Measurements from ENCODE around the gene TMEM200A. TPM values are rescaled to one million over a fixed set of nuclear protein-coding genes. Genes with fewer than 3 reads are reported as not detected.

The TMEM200A gene
- total and polyA plus RNA-seq, 4 donors, result 3.5 to 8.9 (median 6.4) TPM

GRCh38 chr6:130425537-130425936 is 59.7 kb downstream of the TMEM200A start:
- Histone ChIP-seq H3K4me1 (ENCODE audit: control insufficient read depth in 1 of 2, insufficient read depth in 2 of 2, low read length in 2 of 2) (no peaks in the 10 kb centered on the region), H3K27ac (ENCODE audit: low read depth in 1 of 2, low read length in 2 of 2) (no peak overlapping the region), H3K9me3 (ENCODE audit: control insufficient read depth, low read length) (no peaks in the 10 kb centered on the region), H3K4me3 (ENCODE audit: low read length in 2 of 2) (no peak overlapping the region), H3K27me3 (ENCODE audit: control insufficient read depth in 1 of 2, insufficient read depth in 2 of 2, low read length in 1 of 2) (no peaks in the 10 kb centered on the region), H3K36me3 (ENCODE audit: control insufficient read depth in 1 of 2, insufficient read depth in 2 of 2, low read length in 1 of 2) (no peaks in the 10 kb centered on the region)
- ATAC-seq (ENCODE audit: low FRiP score) (no peak), DNase-seq (no peak)
- intact Hi-C loops (cut with DNase I), result no loop called here
- 69 to 79% methylated on average over 1 of the region's 1 CpG for WGBS, 2 donors

- H3K36me3 ChIP-seq (ENCODE audit: control insufficient read depth in 1 of 2, insufficient read depth in 2 of 2, low read length in 1 of 2), result no peaks in the 10 kb centered on the region
- ATAC-seq (ENCODE audit: low FRiP score) (no peak), DNase-seq (no peak)
- H3K4me1 ChIP-seq (ENCODE audit: control insufficient read depth in 1 of 2, insufficient read depth in 2 of 2, low read length in 2 of 2), result no peaks in the 10 kb centered on the region
- intact Hi-C loops (cut with DNase I), result no loop called here
- no peak overlapping the region for H3K27ac ChIP-seq (ENCODE audit: low read depth in 1 of 2, low read length in 2 of 2)
- no peaks in the 10 kb centered on the region for H3K27me3 ChIP-seq (ENCODE audit: control insufficient read depth in 1 of 2, insufficient read depth in 2 of 2, low read length in 1 of 2)
- WGBS, 2 donors, result 80 to 82% methylated on average over 7 of the region's 7 CpGs
- H3K4me3 ChIP-seq (ENCODE audit: low read length in 2 of 2), result no peak overlapping the region
- H3K9me3 ChIP-seq (ENCODE audit: control insufficient read depth, low read length), result no peaks in the 10 kb centered on the region
Measured at GRCh38 chr6:130426066-130426721, 60.4 kb downstream of the TMEM200A start.

- no peaks in the 10 kb centered on the region for H3K9me3 ChIP-seq (ENCODE audit: control insufficient read depth, low read length)
- DNase-seq (no peak), ATAC-seq (ENCODE audit: low FRiP score) (no peak)
- no peaks in the 10 kb centered on the region for H3K4me1 ChIP-seq (ENCODE audit: control insufficient read depth in 1 of 2, insufficient read depth in 2 of 2, low read length in 2 of 2)
- H3K27me3 ChIP-seq (ENCODE audit: control insufficient read depth in 1 of 2, insufficient read depth in 2 of 2, low read length in 1 of 2), result no peaks in the 10 kb centered on the region
- H3K4me3 ChIP-seq (ENCODE audit: low read length in 2 of 2), result no peak overlapping the region
- 70 to 82% methylated on average over 4 of the region's 4 CpGs for WGBS, 2 donors
- no peak overlapping the region for H3K27ac ChIP-seq (ENCODE audit: low read depth in 1 of 2, low read length in 2 of 2)
- no peaks in the 10 kb centered on the region for H3K36me3 ChIP-seq (ENCODE audit: control insufficient read depth in 1 of 2, insufficient read depth in 2 of 2, low read length in 1 of 2)
- intact Hi-C loops (cut with DNase I), result no loop called here
Measured at GRCh38 chr6:130431346-130431852, 65.6 kb downstream of the TMEM200A start.

- Histone ChIP-seq H3K9me3 (ENCODE audit: control insufficient read depth, low read length) (no peaks in the 10 kb centered on the region), H3K4me1 (ENCODE audit: control insufficient read depth in 1 of 2, insufficient read depth in 2 of 2, low read length in 2 of 2) (no peaks in the 10 kb centered on the region), H3K27me3 (ENCODE audit: control insufficient read depth in 1 of 2, insufficient read depth in 2 of 2, low read length in 1 of 2) (no peaks in the 10 kb centered on the region), H3K36me3 (ENCODE audit: control insufficient read depth in 1 of 2, insufficient read depth in 2 of 2, low read length in 1 of 2) (no peaks in the 10 kb centered on the region), H3K4me3 (ENCODE audit: low read length in 2 of 2) (no peak overlapping the region), H3K27ac (ENCODE audit: low read depth in 1 of 2, low read length in 2 of 2) (no peak overlapping the region)
- no peak for DNase-seq
- ATAC-seq (ENCODE audit: low FRiP score), result no peak
- intact Hi-C loops (cut with DNase I), result no loop called here
- WGBS, 2 donors, result 89 to 92% methylated on average over 4 of the region's 4 CpGs
Measured at GRCh38 chr6:130432838-130433237, 67.0 kb downstream of the TMEM200A start.

- no peaks in the 10 kb centered on the region for H3K27me3 ChIP-seq (ENCODE audit: control insufficient read depth in 1 of 2, insufficient read depth in 2 of 2, low read length in 1 of 2)
- 69 to 72% methylated on average over 3 of the region's 3 CpGs for WGBS, 2 donors
Measured at GRCh38 chr6:130434174-130434873, 68.5 kb downstream of the TMEM200A start.

GRCh38 chr6:130435181-130435580 is 69.4 kb downstream of the TMEM200A start:
- DNase-seq, result no peak
- no peak for ATAC-seq (ENCODE audit: low FRiP score)
- Histone ChIP-seq H3K9me3 (ENCODE audit: control insufficient read depth, low read length) (no peaks in the 10 kb centered on the region), H3K4me3 (ENCODE audit: low read length in 2 of 2) (no peak overlapping the region), H3K4me1 (ENCODE audit: control insufficient read depth in 1 of 2, insufficient read depth in 2 of 2, low read length in 2 of 2) (no peaks in the 10 kb centered on the region), H3K27me3 (ENCODE audit: control insufficient read depth in 1 of 2, insufficient read depth in 2 of 2, low read length in 1 of 2) (no peaks in the 10 kb centered on the region), H3K27ac (ENCODE audit: low read depth in 1 of 2, low read length in 2 of 2) (no peak overlapping the region), H3K36me3 (ENCODE audit: control insufficient read depth in 1 of 2, insufficient read depth in 2 of 2, low read length in 1 of 2) (no peaks in the 10 kb centered on the region)
- WGBS, 2 donors, result 94 to 95% methylated on average over 4 of the region's 4 CpGs
- intact Hi-C loops (cut with DNase I), result no loop called here

More at GRCh38 chr6:130434174-130434873, 68.5 kb downstream of the TMEM200A start:
- intact Hi-C loops (cut with DNase I), result no loop called here
- H3K36me3 ChIP-seq (ENCODE audit: control insufficient read depth in 1 of 2, insufficient read depth in 2 of 2, low read length in 1 of 2), result no peaks in the 10 kb centered on the region
- H3K4me3 ChIP-seq (ENCODE audit: low read length in 2 of 2), result no peak overlapping the region
- ATAC-seq (ENCODE audit: low FRiP score) (peak; percentile 15), DNase-seq (no peak)
- no peaks in the 10 kb centered on the region for H3K4me1 ChIP-seq (ENCODE audit: control insufficient read depth in 1 of 2, insufficient read depth in 2 of 2, low read length in 2 of 2)
- no peaks in the 10 kb centered on the region for H3K9me3 ChIP-seq (ENCODE audit: control insufficient read depth, low read length)
- H3K27ac ChIP-seq (ENCODE audit: low read depth in 1 of 2, low read length in 2 of 2), result no peak overlapping the region

- H3K27ac ChIP-seq (ENCODE audit: low read depth in 1 of 2, low read length in 2 of 2), result no peak overlapping the region
- H3K4me1 ChIP-seq (ENCODE audit: control insufficient read depth in 1 of 2, insufficient read depth in 2 of 2, low read length in 2 of 2), result no peaks in the 10 kb centered on the region
- H3K9me3 ChIP-seq (ENCODE audit: control insufficient read depth, low read length), result no peaks in the 10 kb centered on the region
- H3K27me3 ChIP-seq (ENCODE audit: control insufficient read depth in 1 of 2, insufficient read depth in 2 of 2, low read length in 1 of 2), result no peaks in the 10 kb centered on the region
- H3K36me3 ChIP-seq (ENCODE audit: control insufficient read depth in 1 of 2, insufficient read depth in 2 of 2, low read length in 1 of 2), result no peaks in the 10 kb centered on the region
- ATAC-seq (ENCODE audit: low FRiP score) (no peak), DNase-seq (no peak)
- no peak overlapping the region for H3K4me3 ChIP-seq (ENCODE audit: low read length in 2 of 2)
- intact Hi-C loops (cut with DNase I), result no loop called here
- 0 to 1% methylated on average over 1 of the region's 1 CpG for WGBS, 2 donors
Measured at GRCh38 chr6:130437961-130438360, 72.1 kb downstream of the TMEM200A start.

GRCh38 chr6:130447374-130447773 is 81.6 kb downstream of the TMEM200A start:
- Histone ChIP-seq H3K27me3 (ENCODE audit: control insufficient read depth in 1 of 2, insufficient read depth in 2 of 2, low read length in 1 of 2) (no peaks in the 10 kb centered on the region), H3K4me3 (ENCODE audit: low read length in 2 of 2) (no peak overlapping the region), H3K4me1 (ENCODE audit: control insufficient read depth in 1 of 2, insufficient read depth in 2 of 2, low read length in 2 of 2) (no peaks in the 10 kb centered on the region), H3K9me3 (ENCODE audit: control insufficient read depth, low read length) (no peaks in the 10 kb centered on the region), H3K36me3 (ENCODE audit: control insufficient read depth in 1 of 2, insufficient read depth in 2 of 2, low read length in 1 of 2) (no peaks in the 10 kb centered on the region), H3K27ac (ENCODE audit: low read depth in 1 of 2, low read length in 2 of 2) (no peak overlapping the region)
- intact Hi-C loops (cut with DNase I), result no loop called here
- no peak for ATAC-seq (ENCODE audit: low FRiP score)
- DNase-seq, result no peak

GRCh38 chr6:130452336-130452735 is 86.5 kb downstream of the TMEM200A start:
- Histone ChIP-seq H3K4me3 (ENCODE audit: low read length in 2 of 2) (no peak overlapping the region), H3K4me1 (ENCODE audit: control insufficient read depth in 1 of 2, insufficient read depth in 2 of 2, low read length in 2 of 2) (no peaks in the 10 kb centered on the region), H3K27me3 (ENCODE audit: control insufficient read depth in 1 of 2, insufficient read depth in 2 of 2, low read length in 1 of 2) (no peaks in the 10 kb centered on the region), H3K9me3 (ENCODE audit: control insufficient read depth, low read length) (no peaks in the 10 kb centered on the region), H3K27ac (ENCODE audit: low read depth in 1 of 2, low read length in 2 of 2) (no peak overlapping the region), H3K36me3 (ENCODE audit: control insufficient read depth in 1 of 2, insufficient read depth in 2 of 2, low read length in 1 of 2) (no peaks in the 10 kb centered on the region)
- 94 to 96% methylated on average over 1 of the region's 1 CpG for WGBS, 2 donors
- DNase-seq, result no peak
- intact Hi-C loops (cut with DNase I), result no loop called here
- ATAC-seq (ENCODE audit: low FRiP score), result no peak
